HG03064 (cell line): Measurements from ENCODE around the gene ISX.
"Not testable (repeated sequence)": the region's sequence is repeated elsewhere in the genome, so short reads cannot be mapped to it uniquely, and the experiment has no call there.

ENCODE experiments used
- ATAC-seq: cut with Tn5 transposase; IDR thresholded peaks from one replicate; pipeline ENCODE4 v1.9.1; 2021; ENCODE audit warnings: low read depth; ENCODE audit not compliant: unreplicated experiment

ISX gene

DNA sequence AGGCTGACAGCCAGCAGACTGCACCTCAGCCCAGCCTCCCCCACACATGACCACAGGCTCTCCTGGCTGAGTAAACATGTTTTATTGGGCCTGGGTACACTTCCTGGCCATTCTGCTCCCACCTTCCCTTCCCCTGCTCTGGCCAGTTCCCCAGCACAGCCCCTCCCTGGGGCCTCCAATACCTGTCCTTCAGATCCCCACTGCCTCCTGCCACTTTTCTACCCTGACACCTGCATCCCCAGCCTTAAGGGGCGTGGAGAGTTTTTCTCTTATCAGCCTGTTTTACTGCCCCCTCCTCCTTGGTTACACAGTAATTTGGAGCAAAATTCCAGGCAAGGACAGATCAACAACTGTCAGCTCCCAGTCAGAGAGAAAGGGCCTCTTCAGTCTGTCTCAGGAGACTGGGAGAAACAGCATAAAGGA, at the start of gene ISX:
ISX (plus strand) TSS at position 363 of the 423 bp plus-strand sequence. CDS start 930 bp downstream, outside the sequence.
- ATAC-seq, result no peak

DNA sequence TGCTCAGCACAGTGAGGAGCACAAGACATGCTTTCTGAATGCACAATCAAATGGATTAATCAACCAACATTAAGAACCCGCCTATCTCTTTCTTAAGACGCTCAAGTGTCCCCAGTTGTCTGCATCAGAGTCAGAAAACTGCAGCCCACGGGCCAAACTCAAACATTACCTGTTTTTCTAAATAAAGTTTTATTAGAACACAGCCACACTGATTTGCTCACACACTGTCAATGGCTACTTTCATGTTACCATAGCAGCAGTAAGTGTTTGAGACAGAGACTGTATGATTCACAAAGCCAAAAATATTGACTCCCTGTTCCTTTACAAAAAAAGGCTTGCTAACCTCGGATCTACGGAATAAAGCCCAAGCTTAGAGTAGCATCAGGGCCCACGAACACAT, 49.0 kb upstream of the ISX start:
- no peak for ATAC-seq

DNA sequence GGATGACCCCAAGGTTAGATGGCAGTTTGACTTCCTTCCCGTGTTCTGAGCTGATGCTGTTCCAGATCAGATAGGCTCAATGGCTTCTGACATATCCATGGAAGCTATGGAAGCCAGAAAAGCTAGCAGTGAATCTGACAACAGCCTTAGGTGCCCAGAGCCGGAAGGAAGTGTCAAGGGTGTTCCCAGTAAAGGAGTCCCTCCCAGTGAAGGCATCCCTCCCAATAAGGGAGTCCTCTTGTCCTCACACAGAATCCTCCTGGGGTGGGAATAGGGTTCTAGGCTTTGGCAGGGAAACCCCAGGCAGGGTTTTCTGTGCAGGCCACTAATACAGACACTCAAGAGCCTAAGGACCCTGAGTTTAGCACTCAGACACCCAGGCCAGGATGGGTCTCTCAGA, 47.0 kb upstream of the ISX start:
- no peak for ATAC-seq

DNA sequence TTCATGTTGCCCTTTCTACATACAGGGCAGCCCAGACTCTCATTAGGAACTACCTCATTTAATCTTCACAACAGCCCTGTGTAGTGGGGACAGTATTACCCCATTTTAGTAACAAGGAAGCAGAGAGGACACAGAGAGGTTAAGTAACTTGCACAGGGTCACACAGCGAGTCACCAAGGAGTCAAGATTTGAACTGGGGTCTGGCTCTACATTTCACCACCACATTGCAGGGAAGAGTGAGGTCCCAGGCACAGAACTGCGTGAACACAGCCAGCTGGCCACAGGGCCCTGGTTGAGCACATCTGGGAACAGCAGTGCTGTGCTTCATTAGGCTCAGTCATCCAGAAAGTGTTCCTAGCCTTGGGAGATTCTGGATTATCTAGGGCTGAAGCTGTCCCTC, 45.4 kb upstream of the ISX start:
- ATAC-seq, result no peak

DNA sequence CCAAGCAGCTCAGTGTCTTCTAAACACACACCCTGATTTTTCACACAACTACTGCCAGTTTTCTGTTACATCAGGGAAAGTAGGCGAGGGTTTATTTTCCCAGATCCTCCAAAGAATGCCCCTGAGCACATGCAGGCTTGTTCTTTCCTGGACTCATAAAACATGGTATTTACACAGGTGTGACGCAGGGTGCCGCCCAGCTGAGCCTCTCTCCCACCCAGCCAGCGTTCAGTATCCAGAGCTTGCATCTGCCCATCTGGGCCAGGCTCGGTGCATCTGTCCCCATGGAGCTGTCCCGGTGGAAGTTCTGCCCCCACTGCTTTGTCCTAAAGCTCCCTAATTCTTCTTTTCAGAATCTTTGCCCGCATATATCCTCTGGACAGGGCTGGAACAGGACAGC, 44.8 kb upstream of the ISX start:
- ATAC-seq, result no peak

DNA sequence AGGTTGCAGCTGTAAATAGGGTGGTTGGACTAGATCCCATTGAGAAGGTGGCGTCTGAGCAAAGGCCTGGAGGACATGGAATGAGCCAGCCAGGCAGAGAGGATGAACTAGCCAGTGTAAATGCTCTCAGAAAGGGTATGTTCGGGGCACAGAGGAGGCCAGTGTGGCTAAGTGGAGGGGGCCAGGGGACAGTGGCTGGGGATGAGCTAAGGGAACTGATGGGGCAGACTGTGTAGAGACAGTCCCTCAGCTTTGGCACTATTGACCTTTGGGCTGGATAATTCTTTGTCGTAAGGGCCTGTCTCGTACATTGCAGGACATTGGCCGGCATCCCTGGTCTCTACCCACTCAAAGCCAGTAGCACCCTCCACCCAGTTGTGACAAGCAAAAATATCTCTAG, 43.7 kb upstream of the ISX start:
- ATAC-seq, result no peak

DNA sequence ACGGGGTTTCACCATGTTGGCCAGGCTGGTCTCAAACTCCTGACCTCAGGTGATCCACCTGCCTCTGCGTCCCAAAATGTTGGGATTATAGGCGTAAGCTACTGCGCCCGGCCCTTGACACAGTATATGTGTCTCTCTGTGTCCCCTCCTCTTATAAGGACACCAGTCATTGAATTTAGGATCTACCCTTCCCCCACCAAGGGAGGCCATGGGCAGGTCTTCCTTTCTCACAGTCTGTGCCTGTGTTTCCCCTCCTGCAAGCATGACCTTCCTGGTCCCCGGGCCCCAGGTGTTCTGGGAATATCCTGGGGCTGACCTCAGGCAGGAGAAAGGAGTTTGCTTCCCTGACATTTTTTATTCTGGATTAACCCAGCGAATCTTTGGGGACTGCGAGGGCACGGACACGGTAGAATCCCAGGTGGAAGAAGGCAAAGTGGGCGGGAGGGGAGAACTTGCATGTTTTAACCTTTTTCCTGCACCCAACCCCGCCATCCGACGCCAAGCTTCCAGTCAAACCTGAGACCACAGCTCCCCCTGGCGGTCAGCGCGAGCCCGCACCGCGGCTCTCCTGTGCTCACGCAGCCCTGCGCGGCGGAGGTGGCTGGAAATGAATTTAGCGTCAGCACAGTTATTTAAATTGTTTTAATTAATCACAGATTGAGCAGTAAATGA, 42.1 kb upstream of the ISX start:
- no peak for ATAC-seq

DNA sequence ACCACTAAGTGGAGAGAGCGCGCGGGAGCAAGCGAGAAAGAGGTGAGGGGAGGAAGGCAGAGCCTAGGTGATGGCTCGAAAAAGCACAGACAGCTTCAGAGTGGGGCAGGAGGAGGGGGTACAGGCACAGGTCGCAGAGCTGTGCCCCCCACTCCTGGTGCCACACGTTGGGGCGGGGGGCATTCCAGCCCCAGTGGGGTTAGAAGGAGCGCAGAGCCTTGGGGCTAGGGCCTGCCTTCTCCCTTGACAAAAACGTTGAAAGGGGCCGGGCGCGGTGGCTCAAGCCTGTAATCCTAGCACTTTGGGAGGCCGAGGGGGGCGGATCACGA, 41.6 kb upstream of the ISX start:
- ATAC-seq, result no peak

DNA sequence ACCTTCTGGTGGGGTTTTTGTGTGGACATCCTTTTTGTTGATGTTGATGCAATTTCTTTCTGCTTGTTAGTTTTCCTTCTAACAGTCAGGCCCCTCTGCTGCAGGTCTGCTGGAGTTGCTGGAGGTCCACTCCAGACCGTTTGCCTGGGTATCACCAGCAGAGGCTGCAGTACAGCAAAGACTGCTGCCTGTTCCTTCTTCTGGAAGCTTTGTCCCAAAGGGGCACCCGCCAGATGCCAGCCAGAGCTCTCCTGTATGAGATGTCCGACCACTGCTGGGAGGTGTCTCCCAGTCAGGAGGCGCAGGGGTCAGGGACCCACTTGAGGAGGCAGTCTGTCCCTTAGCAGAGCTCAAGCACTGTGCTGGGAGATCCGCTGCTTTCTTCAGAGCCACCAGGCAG, 35.8 kb upstream of the ISX start:
- ATAC-seq, result not testable (repeated sequence)

DNA sequence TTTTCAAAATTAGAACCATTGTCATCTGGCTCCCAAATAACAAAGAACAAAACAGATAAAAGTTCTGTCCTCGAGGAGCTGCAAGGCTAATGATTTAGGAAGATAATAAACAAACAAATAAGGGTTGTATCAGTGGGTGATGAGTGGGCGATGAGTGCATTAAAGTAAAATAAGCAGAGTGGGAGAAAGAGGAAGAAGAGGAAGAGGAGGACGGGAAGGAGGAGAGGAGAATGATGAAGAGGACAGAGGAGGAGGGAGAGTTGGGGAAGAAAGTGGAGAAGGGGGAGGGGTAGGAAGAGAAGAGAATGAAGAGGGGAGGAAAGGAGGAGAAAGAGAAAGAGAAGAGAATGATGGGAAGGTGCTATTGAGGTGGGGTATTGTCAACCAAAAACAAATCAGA, 33.4 kb upstream of the ISX start:
- ATAC-seq, result no peak

DNA sequence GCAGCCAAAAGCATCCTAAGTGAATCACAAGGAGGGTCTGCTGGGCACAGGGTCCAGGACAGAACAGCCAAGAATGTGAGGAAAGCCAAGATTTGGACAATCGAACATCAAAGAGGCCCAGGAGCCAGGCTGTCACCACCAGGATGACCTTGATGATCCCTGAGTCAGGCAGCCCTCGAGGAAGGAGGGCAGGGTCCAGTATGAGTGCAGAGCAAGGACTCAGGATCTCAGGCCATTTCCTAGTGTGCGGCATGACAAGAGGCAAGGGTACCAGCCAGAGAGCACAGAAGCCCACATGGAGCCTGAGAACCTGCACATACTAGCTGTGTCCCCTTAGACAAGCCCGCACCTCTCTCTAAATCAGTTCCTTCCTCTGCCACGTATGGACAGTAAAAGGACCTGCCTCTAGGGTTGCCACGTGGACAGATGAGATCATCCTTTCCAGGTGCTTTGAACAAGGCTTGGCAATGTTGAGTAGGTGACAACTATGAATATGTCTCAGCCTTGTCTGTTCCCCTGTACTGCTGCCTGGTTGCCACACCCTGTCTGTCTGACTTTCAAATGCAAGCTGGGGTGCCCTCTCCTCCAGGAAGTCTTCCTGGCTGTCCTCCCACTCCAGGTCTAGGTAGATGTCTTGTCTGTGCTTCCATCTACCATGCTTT, 32.2 kb upstream of the ISX start:
- no peak for ATAC-seq

DNA sequence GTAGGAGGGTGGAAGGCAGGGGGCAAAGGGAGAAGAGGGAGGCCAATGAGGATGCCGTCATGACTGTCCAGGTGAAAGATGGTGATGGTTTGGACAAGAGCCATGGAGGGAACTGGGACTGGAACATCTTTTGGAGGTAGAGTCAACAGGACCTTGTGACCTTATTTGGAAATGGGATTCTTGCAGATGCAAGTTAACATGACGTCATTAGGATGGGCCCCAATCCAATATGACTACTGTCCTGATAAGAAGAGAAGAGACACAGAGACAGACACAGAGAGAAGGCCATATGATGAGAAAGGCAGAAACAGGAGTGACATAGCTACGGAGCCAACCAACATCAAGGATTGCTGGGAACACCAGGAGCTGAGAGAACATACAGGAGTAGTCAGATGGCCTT, 31.0 kb upstream of the ISX start:
- no peak for ATAC-seq

DNA sequence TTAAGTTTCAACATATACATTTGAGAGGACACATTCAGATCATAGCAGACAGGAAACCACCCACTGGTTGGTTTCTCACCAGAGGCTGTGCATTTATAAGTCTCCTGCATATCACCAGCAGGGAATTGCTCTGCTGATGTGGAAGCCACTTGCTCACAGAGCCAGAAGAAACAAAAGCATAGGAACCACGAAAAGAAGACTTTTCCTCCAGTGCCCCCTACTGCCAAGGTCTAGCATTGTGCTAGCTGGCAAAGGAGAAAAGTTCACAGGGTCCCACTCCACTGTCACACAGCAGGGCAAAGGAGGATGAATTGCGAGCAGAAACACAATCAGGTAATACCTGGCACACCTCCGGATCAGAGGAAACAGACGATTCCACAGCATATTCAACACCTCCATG, 28.9 kb upstream of the ISX start:
- ATAC-seq, result no peak

DNA sequence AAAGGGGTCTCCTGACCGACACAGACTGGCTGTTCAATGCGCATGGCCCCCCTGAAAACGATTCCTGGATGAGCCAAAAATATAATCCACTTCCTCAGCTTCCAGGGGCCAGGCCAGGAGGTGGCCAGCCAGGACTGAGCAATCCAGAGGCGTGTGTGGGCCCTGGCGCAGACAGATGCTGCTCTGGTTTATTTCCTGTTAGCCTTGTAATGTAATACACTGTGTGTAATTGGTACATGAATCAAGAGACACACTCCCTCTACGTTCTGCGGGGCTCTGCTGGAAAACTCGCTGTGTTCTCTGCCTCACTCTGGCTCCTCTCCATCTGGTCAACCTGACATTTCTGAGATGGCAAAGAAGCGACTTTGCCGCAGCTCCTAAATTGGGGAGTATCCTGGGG, 26.3 kb upstream of the ISX start:
- no peak for ATAC-seq

DNA sequence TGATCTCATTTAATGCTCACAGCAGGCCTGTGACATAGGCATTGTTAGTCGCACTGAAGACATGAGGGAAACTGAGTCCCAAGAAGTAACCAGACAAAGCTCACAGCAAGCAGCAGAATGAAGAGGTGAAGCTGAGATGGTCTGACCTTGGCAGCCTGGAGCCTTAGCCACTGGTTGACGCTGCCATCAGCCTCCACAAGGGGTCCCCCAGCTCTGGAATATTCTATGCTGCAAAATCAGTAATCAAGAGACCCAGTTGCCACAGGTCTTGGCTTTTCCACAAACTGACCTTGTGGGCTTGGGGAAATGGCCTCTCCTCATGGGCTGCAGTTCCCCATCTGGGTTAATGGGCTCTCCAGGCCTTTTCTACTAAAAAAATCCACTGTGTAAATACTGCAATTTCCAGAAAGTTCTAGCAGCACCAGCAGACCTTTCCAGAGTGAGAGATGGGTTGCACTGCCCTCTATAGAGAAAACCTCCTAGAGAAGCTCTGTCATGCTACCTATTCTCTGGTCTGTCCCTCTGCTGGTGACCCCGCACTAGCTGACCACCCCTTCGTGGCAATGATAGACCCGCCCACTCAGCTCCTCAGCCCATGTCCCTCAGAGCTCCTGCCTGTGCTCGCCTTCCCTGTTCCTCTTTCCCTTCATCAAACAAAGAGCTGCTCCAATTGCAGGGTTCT, 22.6 kb upstream of the ISX start:
- ATAC-seq, result no peak

DNA sequence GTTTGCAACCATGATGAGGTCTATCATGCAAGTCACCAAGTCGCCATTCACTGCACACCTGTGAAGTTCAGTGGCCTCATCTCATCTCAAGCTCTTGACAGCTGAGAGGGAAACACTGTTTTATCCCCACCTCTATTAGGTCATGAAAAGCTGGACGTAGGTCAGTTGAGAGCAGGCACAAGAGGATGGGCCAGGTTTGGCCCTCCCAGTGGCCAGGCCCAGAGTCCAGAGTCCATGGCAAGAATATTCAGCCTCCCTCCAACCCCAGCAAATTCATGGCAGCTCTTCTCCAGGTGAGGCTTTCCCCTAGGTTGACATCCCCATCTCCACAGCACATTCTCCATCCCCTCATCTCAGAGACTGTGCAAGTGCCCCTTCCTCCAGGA, 22.0 kb upstream of the ISX start:
- ATAC-seq, result no peak

DNA sequence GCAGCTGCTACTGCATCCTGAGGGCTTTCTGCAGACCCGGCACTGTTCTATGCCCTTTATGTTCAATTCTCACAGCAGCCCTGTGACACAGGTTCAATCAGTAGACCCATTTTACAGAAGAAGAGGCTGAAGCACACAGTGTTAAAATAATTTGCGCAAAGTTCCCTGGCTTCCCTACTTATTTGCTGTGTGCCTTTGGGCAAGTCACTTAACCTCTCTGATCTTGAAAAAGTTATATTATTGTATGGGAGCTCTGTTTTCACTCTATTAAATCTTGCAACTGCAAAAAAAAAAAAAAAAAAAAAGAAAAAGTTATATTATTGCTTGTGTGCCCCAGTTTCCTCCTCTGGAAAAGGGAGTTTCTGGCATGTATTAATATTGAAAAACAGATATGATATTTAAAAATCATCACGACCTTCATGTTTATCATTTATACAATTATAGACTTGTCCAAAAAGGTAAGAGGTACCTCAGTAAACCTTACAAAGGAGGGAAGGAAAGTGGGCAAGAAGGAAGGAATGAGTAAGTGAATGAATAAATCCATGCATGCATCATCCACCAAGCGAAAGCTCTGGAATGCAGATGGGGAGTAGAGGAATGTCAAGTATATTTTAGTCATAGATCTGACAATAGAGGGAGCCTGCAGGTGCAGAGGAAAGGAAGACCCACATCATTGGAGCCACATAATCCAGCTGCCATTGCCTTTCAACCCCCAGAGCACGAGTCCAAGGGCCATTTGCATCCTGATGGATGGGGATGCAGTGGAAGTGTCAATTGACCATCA, 21.2 kb upstream of the ISX start:
- no peak for ATAC-seq

DNA sequence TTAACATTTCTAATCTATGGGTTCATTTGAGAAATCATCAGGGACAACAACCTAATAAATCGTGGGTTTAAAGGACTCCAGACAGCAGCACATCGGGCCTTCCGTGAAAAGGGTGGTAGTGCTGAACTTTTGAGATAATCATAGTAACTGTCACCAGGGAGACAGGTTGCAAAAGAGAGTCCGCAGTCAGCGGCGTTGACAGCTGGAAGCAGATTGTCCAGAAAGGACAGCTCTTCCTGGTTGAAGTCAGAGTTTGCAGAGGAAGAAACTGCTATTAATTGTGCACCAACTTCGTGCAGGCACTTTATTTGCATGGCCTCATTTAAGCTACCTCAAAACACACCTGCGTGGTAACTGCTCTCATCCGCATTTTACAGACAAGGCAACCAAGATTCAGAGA, 20.5 kb upstream of the ISX start:
- no peak for ATAC-seq

DNA sequence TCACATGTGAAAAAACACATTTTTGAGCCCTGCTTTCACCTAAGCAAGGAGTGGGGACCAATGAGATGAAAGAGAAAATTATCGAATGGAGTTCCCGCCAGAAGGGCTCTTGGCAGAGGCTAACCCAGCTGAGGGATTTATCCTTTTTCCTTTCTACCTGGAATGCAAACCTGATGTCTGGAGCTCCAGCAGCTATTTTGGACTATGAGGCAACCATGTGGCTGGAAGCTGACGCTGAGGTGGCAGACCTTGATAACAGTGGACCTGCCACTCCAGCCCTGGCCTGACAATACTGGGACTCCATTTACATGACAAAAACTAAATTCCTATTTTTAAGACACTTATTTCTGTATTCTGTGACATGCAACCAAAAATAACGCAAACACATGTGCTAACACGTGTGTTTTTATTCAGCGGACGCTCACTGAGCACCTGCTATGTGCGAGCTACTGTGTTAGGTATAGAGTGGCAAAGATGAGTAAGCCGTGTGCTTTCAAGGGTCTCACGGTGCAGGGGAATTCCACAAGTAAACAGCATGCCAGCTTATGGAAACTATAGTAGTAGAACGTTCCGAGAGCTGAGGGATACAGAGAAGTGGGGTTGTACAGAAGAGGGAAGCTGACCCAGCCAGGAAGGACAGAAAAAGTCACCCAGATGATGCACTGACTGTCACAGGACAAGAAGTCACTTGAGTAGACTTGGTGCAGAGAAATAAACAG, 19.1 kb upstream of the ISX start:
- ATAC-seq, result no peak

DNA sequence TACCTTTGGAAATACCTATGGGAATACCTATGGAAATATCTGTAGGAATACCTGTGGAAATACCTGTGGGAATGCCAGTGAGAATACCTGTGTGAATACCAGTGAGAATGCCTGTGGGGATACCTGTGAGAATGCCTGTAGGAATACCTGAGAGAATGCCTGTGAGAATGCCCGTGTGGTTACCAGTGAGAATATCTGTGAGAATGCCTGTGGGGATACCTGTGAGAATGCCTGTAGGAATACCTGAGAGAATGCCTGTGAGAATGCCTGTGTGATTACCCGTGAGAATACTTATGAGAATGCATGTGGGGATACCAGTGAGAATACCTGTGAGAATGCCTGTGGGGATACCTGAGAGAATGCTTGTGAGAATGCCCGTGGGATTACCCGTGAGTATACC, 15.9 kb upstream of the ISX start:
- ATAC-seq, result not testable (repeated sequence)

DNA sequence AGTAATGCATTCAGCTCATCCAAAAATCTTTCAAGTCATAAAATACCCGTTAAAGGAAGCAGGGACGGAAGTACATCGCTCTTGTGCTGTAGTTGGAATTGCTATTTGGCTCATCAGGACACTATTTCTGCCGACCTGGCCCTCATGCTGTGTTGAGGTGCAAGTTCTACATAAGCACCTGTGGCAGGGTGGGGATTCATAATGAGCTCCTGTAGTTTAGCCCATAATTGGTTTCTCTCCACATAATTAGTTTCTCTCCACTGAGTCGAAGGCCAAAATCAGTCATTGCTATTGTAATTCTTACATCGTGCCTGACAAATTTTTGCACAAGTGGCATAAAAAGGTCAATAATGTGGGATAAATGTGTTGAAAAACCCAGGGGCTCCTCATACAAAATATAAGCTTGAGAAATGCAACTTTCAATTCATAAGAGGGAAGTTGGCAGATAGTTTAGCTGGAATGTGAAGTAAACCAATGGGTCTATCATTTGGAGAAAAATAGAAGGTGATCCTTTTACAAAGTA, 14.9 kb upstream of the ISX start:
- no peak for ATAC-seq
